HG02970 (cell line): Measurements from ENCODE around the gene ERF.
A peak's percentile ranks its signal among the peaks of the same experiment; 100 is the strongest.

Experiments
- ATAC-seq: cut with Tn5 transposase; IDR thresholded peaks from one replicate; pipeline ENCODE4 v1.9.1; 2021; ENCODE audit warnings: mild to moderate bottlenecking, moderate library complexity, moderate number of reproducible peaks; ENCODE audit not compliant: unreplicated experiment, low FRiP score

The ERF gene

GRCh38 chr19:42219812-42220750 lies 34.8 kb downstream of the ERF start, which contains the start of gene ZNF526:
TSS of gene ZNF526 (plus strand) at chr19:42220312. CDS start at chr19:42224404, 4,092 bp downstream.
- peak; percentile 52 for ATAC-seq

GRCh38 chr19:42217520-42218437 lies 37.1 kb downstream of the ERF start, which contains the start of gene DEDD2:
TSS of gene DEDD2 (minus strand) at chr19:42217677. CDS start at chr19:42217007, 670 bp downstream.
- peak; percentile 59 for ATAC-seq

GRCh38 chr19:42216653-42217519 lies 38.0 kb downstream of the ERF start:
- ATAC-seq, result peak; percentile 28

- no peak for ATAC-seq
Measured at GRCh38 chr19:42214810-42215485, 40.0 kb downstream of the ERF start.

GRCh38 chr19:42212886-42213285 lies 42.0 kb downstream of the ERF start:
- no peak for ATAC-seq

- ATAC-seq, result no peak
Measured at GRCh38 chr19:42208612-42209011, 46.3 kb downstream of the ERF start.

- no peak for ATAC-seq
Measured at GRCh38 chr19:42207767-42208271, 47.1 kb downstream of the ERF start.

- no peak for ATAC-seq
Measured at GRCh38 chr19:42206871-42207755, 47.8 kb downstream of the ERF start.

- ATAC-seq, result no peak
Measured at GRCh38 chr19:42204664-42205063, 50.3 kb downstream of the ERF start.

- no peak for ATAC-seq
Measured at GRCh38 chr19:42203700-42204099, 51.2 kb downstream of the ERF start.

- ATAC-seq, result no peak
Measured at GRCh38 chr19:42202290-42202880, 52.5 kb downstream of the ERF start.

GRCh38 chr19:42201489-42202289 lies 53.2 kb downstream of the ERF start:
- ATAC-seq, result no peak

- no peak for ATAC-seq
Measured at GRCh38 chr19:42200116-42200715, 54.7 kb downstream of the ERF start.

- peak; percentile 47 for ATAC-seq
Measured at GRCh38 chr19:42199440-42200115, 55.4 kb downstream of the ERF start.

GRCh38 chr19:42198676-42199439 lies 56.1 kb downstream of the ERF start:
- ATAC-seq, result peak; percentile 43
